Natural killer cell treated with Interleukin-12 subunit alpha and Interleukin-12 subunit beta and Interleukin-15 and Interleukin-18, amount 100 ng/mL, for 72 hours (primary cell): ENCODE results near the gene PDAP1. TPM values are rescaled to one million over a fixed set of nuclear protein-coding genes. Genes with fewer than 3 reads are reported as not detected.
"Not testable (repeated sequence)": the region's sequence is repeated elsewhere in the genome, so short reads cannot be mapped to it uniquely, and the experiment has no call there.

Experiments
- ATAC-seq, 2 donors: fragments of 150-1000 bp; cut with Tn5 transposase in 1 of 2; sonication (Bioruptor Pico), chemical (Tn5 transposase) in 1 of 2; 2 replicates each; pipeline ENCODE4 v1.10.0; 2021
- DNase-seq: peaks from one replicate; pipeline ENCODE4 v3.0.0; 2022; ENCODE audit warnings: low spot score
- H3K27ac Mint-ChIP-seq, 2 donors: 1 replicate in 1 of 2; 2 replicates in 1 of 2; pipeline ENCODE4 v1.8.0; 2022; ENCODE audit warnings: mixed read lengths in 2 of 2, mild to moderate bottlenecking in 1 of 2, moderate library complexity in 1 of 2
- H3K27me3 Mint-ChIP-seq, 2 donors: 1 replicate in 1 of 2; 2 replicates in 1 of 2; pipeline ENCODE4 v1.8.0; 2022; ENCODE audit warnings: mixed read lengths in 2 of 2
- H3K36me3 Mint-ChIP-seq: one replicate; pipeline ENCODE4 v1.8.0; 2022; ENCODE audit warnings: mixed read lengths
- H3K4me1 Mint-ChIP-seq, 2 donors: 1 replicate in 1 of 2; 2 replicates in 1 of 2; pipeline ENCODE4 v1.8.0; 2022; ENCODE audit warnings: low read depth in 2 of 2, mixed read lengths in 2 of 2, mild to moderate bottlenecking in 1 of 2
- H3K4me3 Mint-ChIP-seq: one replicate; pipeline ENCODE4 v1.8.0; 2022; ENCODE audit warnings: mixed read lengths
- H3K9me3 Mint-ChIP-seq: 2 replicates; pipeline ENCODE4 v1.8.0; 2022; ENCODE audit warnings: mixed read lengths
- total RNA-seq, 2 donors: library from RNA; stranded (reverse); gene quantifications; one replicate each; pipeline ENCODE4 v1.2.3, GENCODE V29; 2022

The PDAP1 gene
- total RNA-seq, 2 donors from 2014 or later, result 114 to 145 TPM

- peak overlapping the region; percentile 55 to 66 for H3K27ac Mint-ChIP-seq
- H3K27me3 Mint-ChIP-seq, result no peaks in the 10 kb centered on the region
- peaks cover 13% of the 10 kb centered on the region for H3K36me3 Mint-ChIP-seq
- no peaks in the 10 kb centered on the region for H3K9me3 Mint-ChIP-seq
- ATAC-seq (no peak), DNase-seq (no peak)
- no peak overlapping the region for H3K4me3 Mint-ChIP-seq
- peaks cover 26 to 29% of the 10 kb centered on the region in 2 donors for H3K4me1 Mint-ChIP-seq
Observed at GRCh38 chr7:99397297-99397983, 11.0 kb downstream of the PDAP1 start.

GRCh38 chr7:99396418-99397296, 11.7 kb downstream of the PDAP1 start:
- Mint-ChIP-seq H3K36me3 (peaks cover 13% of the 10 kb centered on the region), H3K27ac (peak overlapping the region in 1 of 2 donors; percentile 55), H3K27me3 (no peaks in the 10 kb centered on the region), H3K4me3 (no peak overlapping the region), H3K9me3 (no peaks in the 10 kb centered on the region), H3K4me1 (peaks cover 29% of the 10 kb centered on the region in 2 donors)
- DNase-seq (no peak), ATAC-seq (no peak)

GRCh38 chr7:99395616-99396327, 12.6 kb downstream of the PDAP1 start:
- H3K36me3 Mint-ChIP-seq, result peaks cover 8% of the 10 kb centered on the region
- no peak overlapping the region for H3K4me3 Mint-ChIP-seq
- no peak overlapping the region for H3K27ac Mint-ChIP-seq
- ATAC-seq, result no peak
- no peaks in the 10 kb centered on the region for H3K27me3 Mint-ChIP-seq
- no peaks in the 10 kb centered on the region for H3K9me3 Mint-ChIP-seq
- DNase-seq, result no peak
- peaks cover 24 to 26% of the 10 kb centered on the region in 2 donors for H3K4me1 Mint-ChIP-seq

- no peak for DNase-seq
- H3K4me1 Mint-ChIP-seq, result peaks cover 21 to 24% of the 10 kb centered on the region in 2 donors
- no peak for ATAC-seq
- peaks cover 5% of the 10 kb centered on the region for H3K36me3 Mint-ChIP-seq
- no peak overlapping the region for H3K4me3 Mint-ChIP-seq
- peak overlapping the region; percentile 62 to 76 for H3K27ac Mint-ChIP-seq
- H3K9me3 Mint-ChIP-seq, result no peaks in the 10 kb centered on the region
- H3K27me3 Mint-ChIP-seq, result no peaks in the 10 kb centered on the region
Observed at GRCh38 chr7:99394188-99394502, 14.3 kb downstream of the PDAP1 start.

- no peak for DNase-seq
Observed at GRCh38 chr7:99393355-99394187, 14.8 kb downstream of the PDAP1 start.

GRCh38 chr7:99392659-99393354, 15.6 kb downstream of the PDAP1 start:
- peak overlapping the region; percentile 62 to 76 for H3K27ac Mint-ChIP-seq
- no peaks in the 10 kb centered on the region for H3K36me3 Mint-ChIP-seq
- H3K27me3 Mint-ChIP-seq, result no peaks in the 10 kb centered on the region
- peak; percentile 82 for DNase-seq
- H3K4me3 Mint-ChIP-seq, result peak overlapping the region; percentile 70
- no peaks in the 10 kb centered on the region for H3K9me3 Mint-ChIP-seq
- ATAC-seq, result peak; percentile 91 to 93
- H3K4me1 Mint-ChIP-seq, result peaks cover 9 to 14% of the 10 kb centered on the region in 2 donors

More at GRCh38 chr7:99393355-99394187, 14.8 kb downstream of the PDAP1 start:
- ATAC-seq, result peak; percentile 63 to 80
- Mint-ChIP-seq H3K36me3 (peaks cover 2% of the 10 kb centered on the region), H3K4me1 (peaks cover 17 to 20% of the 10 kb centered on the region in 2 donors), H3K27me3 (no peaks in the 10 kb centered on the region), H3K27ac (peak overlapping the region; percentile 62 to 76), H3K4me3 (peak overlapping the region; percentile 70), H3K9me3 (no peaks in the 10 kb centered on the region)

- peaks cover 9 to 12% of the 10 kb centered on the region in 2 donors for H3K4me1 Mint-ChIP-seq
- H3K36me3 Mint-ChIP-seq, result no peaks in the 10 kb centered on the region
- H3K9me3 Mint-ChIP-seq, result no peaks in the 10 kb centered on the region
- ATAC-seq (no peak), DNase-seq (no peak)
- peak overlapping the region; percentile 53 for H3K4me3 Mint-ChIP-seq
- peak overlapping the region in 1 of 2 donors; percentile 16 for H3K27ac Mint-ChIP-seq
- no peaks in the 10 kb centered on the region for H3K27me3 Mint-ChIP-seq
Observed at GRCh38 chr7:99392046-99392445, 16.4 kb downstream of the PDAP1 start.

GRCh38 chr7:99390941-99391602, 17.3 kb downstream of the PDAP1 start:
- Mint-ChIP-seq H3K27ac (peak overlapping the region in 1 of 2 donors; percentile 16), H3K4me1 (peaks cover 9 to 15% of the 10 kb centered on the region in 2 donors), H3K9me3 (no peaks in the 10 kb centered on the region), H3K27me3 (no peaks in the 10 kb centered on the region), H3K36me3 (no peaks in the 10 kb centered on the region), H3K4me3 (no peak overlapping the region)
- DNase-seq, result no peak
- no peak for ATAC-seq

- no peak overlapping the region for H3K27ac Mint-ChIP-seq
- H3K4me3 Mint-ChIP-seq, result no peak overlapping the region
- no peaks in the 10 kb centered on the region for H3K9me3 Mint-ChIP-seq
- H3K36me3 Mint-ChIP-seq, result no peaks in the 10 kb centered on the region
- peaks cover 9 to 16% of the 10 kb centered on the region in 2 donors for H3K4me1 Mint-ChIP-seq
- ATAC-seq, result no peak
- DNase-seq, result no peak
- H3K27me3 Mint-ChIP-seq, result no peaks in the 10 kb centered on the region
Observed at GRCh38 chr7:99389772-99390171, 18.6 kb downstream of the PDAP1 start.

GRCh38 chr7:99387912-99388311, 20.5 kb downstream of the PDAP1 start:
- Mint-ChIP-seq H3K27ac (no peak overlapping the region), H3K27me3 (no peaks in the 10 kb centered on the region)
- ATAC-seq, result no peak

GRCh38 chr7:99387239-99387635, 21.2 kb downstream of the PDAP1 start:
- Mint-ChIP-seq H3K4me1 (peaks cover 5 to 16% of the 10 kb centered on the region in 2 donors), H3K27ac (peak overlapping the region in 1 of 2 donors; percentile 70)
- H3K36me3 Mint-ChIP-seq, H3K27me3 Mint-ChIP-seq, DNase-seq, H3K9me3 Mint-ChIP-seq, H3K4me3 Mint-ChIP-seq, ATAC-seq: not testable (repeated sequence)

More at GRCh38 chr7:99387912-99388311, 20.5 kb downstream of the PDAP1 start:
- Mint-ChIP-seq H3K9me3 (no peaks in the 10 kb centered on the region), H3K4me1 (peaks cover 5 to 16% of the 10 kb centered on the region in 2 donors), H3K36me3 (peaks cover 5% of the 10 kb centered on the region), H3K4me3 (no peak overlapping the region)
- DNase-seq, result no peak

- Mint-ChIP-seq H3K4me1 (peaks cover 5 to 13% of the 10 kb centered on the region in 2 donors), H3K27ac (peak overlapping the region in 1 of 2 donors; percentile 70), H3K36me3 (peaks cover 5% of the 10 kb centered on the region), H3K4me3 (no peak overlapping the region), H3K9me3 (no peaks in the 10 kb centered on the region), H3K27me3 (no peaks in the 10 kb centered on the region)
- peak in 1 of 2 donors; percentile 54 for ATAC-seq
- no peak for DNase-seq
Observed at GRCh38 chr7:99386584-99387238, 21.7 kb downstream of the PDAP1 start.
